Endodermal cell (in vitro differentiated cells): Measurements from ENCODE around the gene S1PR1. TPM values are rescaled to one million over a fixed set of nuclear protein-coding genes. Genes with fewer than 3 reads are reported as not detected.

ENCODE experiments used
- DNase-seq: peaks from one replicate; pipeline ENCODE4 v3.0.0-alpha.2; 2017
- H3K27ac ChIP-seq: 2 replicates; pipeline ENCODE4 v1.5.1; 2013; ENCODE audit warnings: mild to moderate bottlenecking, low read depth, low read length, moderate library complexity
- H3K27me3 ChIP-seq: 2 replicates; pipeline ENCODE4 v1.6.1; 2013; ENCODE audit warnings: mild to moderate bottlenecking, low read length, moderate library complexity; ENCODE audit not compliant: insufficient read depth, control insufficient read depth, poor library complexity, severe bottlenecking
- H3K36me3 ChIP-seq: 2 replicates; pipeline ENCODE4 v1.7.0; 2013; ENCODE audit warnings: mild to moderate bottlenecking, low read length, moderate library complexity; ENCODE audit not compliant: control insufficient read depth, insufficient read depth
- H3K4me1 ChIP-seq: one replicate; pipeline ENCODE4 v1.7.0; 2013; ENCODE audit warnings: low read length; ENCODE audit not compliant: control insufficient read depth, insufficient read depth
- H3K4me3 ChIP-seq: 2 replicates; pipeline ENCODE4 v1.5.1; 2013; ENCODE audit warnings: mild to moderate bottlenecking, low read length, moderate library complexity
- H3K9ac ChIP-seq: 2 replicates; pipeline ENCODE4 v1.6.1; 2013; ENCODE audit warnings: mild to moderate bottlenecking, low read length, moderate library complexity; ENCODE audit not compliant: poor library complexity, severe bottlenecking; ENCODE audit errors: extremely low read depth
- H3K9me3 ChIP-seq: 2 replicates; pipeline ENCODE4 v1.6.1; 2013; ENCODE audit warnings: mild to moderate bottlenecking, low read length, moderate library complexity; ENCODE audit not compliant: control insufficient read depth
- H3K27ac Mint-ChIP-seq: 2 replicates; pipeline ENCODE4 v1.8.0; 2020; ENCODE audit warnings: mixed read lengths
- H3K27me3 Mint-ChIP-seq: 2 replicates; pipeline ENCODE4 v1.8.0; 2021; ENCODE audit warnings: mild to moderate bottlenecking, mixed read lengths; ENCODE audit not compliant: insufficient read depth
- H3K36me3 Mint-ChIP-seq: 2 replicates; pipeline ENCODE4 v1.8.0; 2020; ENCODE audit warnings: low read depth, mixed read lengths
- H3K4me1 Mint-ChIP-seq: 2 replicates; pipeline ENCODE4 v1.8.0; 2020; ENCODE audit warnings: mixed read lengths
- H3K4me3 Mint-ChIP-seq: 2 replicates; pipeline ENCODE4 v1.8.0; 2020; ENCODE audit warnings: mild to moderate bottlenecking, moderate library complexity, mixed read lengths
- H3K9me3 Mint-ChIP-seq: 2 replicates; pipeline ENCODE4 v1.8.0; 2020; ENCODE audit warnings: mild to moderate bottlenecking, mixed read lengths
- CTCF ChIP-seq: fragments of 200-600 bp; sonication (generic); conservative IDR thresholded peaks from 2 replicates; pipeline ENCODE4 v1.5.0; 2021; ENCODE audit warnings: antibody characterized with exemption, mild to moderate bottlenecking
- WGBS, 2 experiments: methylation state at CpG; one replicate each; pipeline versions ENCODE4 v1.1.5 to v1.1.7; 2013; ENCODE audit warnings: missing lambda C conversion rate in 2 of 2, mixed read lengths in 1 of 2; ENCODE audit not compliant: insufficient coverage in 1 of 2, insufficient read length in 1 of 2; 5-methylcytosine and 5-hydroxymethylcytosine counted together
- total RNA-seq, 2 donors: library from RNA; stranded (reverse); fragmentation: NEBNext Ultra II Directional in 1 of 2; extraction: Animal tissue kit (Norgen Biotek cat#: 25700) in 1 of 2; gene quantifications; 2 replicates in 1 of 2; 3 replicates in 1 of 2; pipeline ENCODE4 v1.2.1, GENCODE V29; 2021

The S1PR1 gene
- total RNA-seq, 2 donors from 2014 or later: 0.35 to 0.53 TPM

GRCh38 chr1:101219924-101220870, 16.6 kb upstream of the S1PR1 start:
- Histone ChIP-seq H3K27ac (no peak overlapping the region), H3K4me1 (peaks cover 4% of the 10 kb centered on the region), H3K36me3 (no peaks in the 10 kb centered on the region), H3K27me3 (no peaks in the 10 kb centered on the region), H3K9ac (no peak overlapping the region), H3K4me3 (no peak overlapping the region), H3K9me3 (no peaks in the 10 kb centered on the region)
- Mint-ChIP-seq H3K27ac (no peak overlapping the region), H3K27me3 (no peaks in the 10 kb centered on the region), H3K36me3 (no peaks in the 10 kb centered on the region), H3K4me3 (no peak overlapping the region), H3K9me3 (no peaks in the 10 kb centered on the region), H3K4me1 (peaks cover 6% of the 10 kb centered on the region)
- no peak for TF ChIP-seq CTCF
- DNase-seq: no peak
- WGBS, 2 experiments: 92 to 94% methylated on average over 4 to 11 of the region's 11 CpGs

GRCh38 chr1:101220906-101221305, 15.9 kb upstream of the S1PR1 start:
- Mint-ChIP-seq H3K4me1 (peaks cover 6% of the 10 kb centered on the region), H3K27ac (no peak overlapping the region), H3K9me3 (no peaks in the 10 kb centered on the region), H3K27me3 (no peaks in the 10 kb centered on the region), H3K4me3 (no peak overlapping the region), H3K36me3 (no peaks in the 10 kb centered on the region)
- no peak for TF ChIP-seq CTCF
- 90 to 94% methylated on average over 3 to 4 of the region's 4 CpGs for WGBS, 2 experiments
- Histone ChIP-seq H3K27me3 (no peaks in the 10 kb centered on the region), H3K9ac (no peak overlapping the region), H3K36me3 (no peaks in the 10 kb centered on the region), H3K27ac (no peak overlapping the region), H3K4me1 (peaks cover 4% of the 10 kb centered on the region), H3K9me3 (no peaks in the 10 kb centered on the region), H3K4me3 (no peak overlapping the region)
- DNase-seq: no peak

- Mint-ChIP-seq H3K4me1 (peaks cover 6% of the 10 kb centered on the region), H3K4me3 (no peak overlapping the region), H3K36me3 (no peaks in the 10 kb centered on the region), H3K9me3 (no peaks in the 10 kb centered on the region), H3K27ac (no peak overlapping the region), H3K27me3 (no peaks in the 10 kb centered on the region)
- Histone ChIP-seq H3K27me3 (no peaks in the 10 kb centered on the region), H3K4me3 (no peak overlapping the region), H3K9me3 (no peaks in the 10 kb centered on the region), H3K27ac (no peak overlapping the region), H3K9ac (no peak overlapping the region), H3K4me1 (peaks cover 4% of the 10 kb centered on the region), H3K36me3 (no peaks in the 10 kb centered on the region)
- WGBS, 2 experiments: 86% methylated on average over 1 of the region's 1 CpG; no CpG with 5 or more reads in 1 of the 2 experiments
- DNase-seq: no peak
- no peak for TF ChIP-seq CTCF
Observed at GRCh38 chr1:101221945-101222429, 14.8 kb upstream of the S1PR1 start.
